ENCODE measurements around the gene ADK. TPM values are rescaled to one million over a fixed set of nuclear protein-coding genes. Genes with fewer than 3 reads are reported as not detected.

The ADK gene
- polyA plus RNA-seq, 1 donor (not counting 4 experiments of a cell fraction or from before 2014, with no cell fraction given), result 139 TPM

- Histone ChIP-seq H3K9me3 (ENCODE audit: control insufficient read depth, low read depth, low read length) (no peaks in the 10 kb centered on the region), H3K4me3 (ENCODE audit: control insufficient read depth in 2 of 3, extremely low read depth in 1 of 3, insufficient read depth in 2 of 3, low read depth in 1 of 3, low read length in 3 of 3) (no peak overlapping the region), H3K27ac (ENCODE audit: control insufficient read depth, insufficient read depth, low read length) (no peak overlapping the region), H3K9ac (ENCODE audit: control insufficient read depth, extremely low read depth, insufficient read depth, low read length) (no peak overlapping the region), H3K79me2 (ENCODE audit: control insufficient read depth, insufficient read depth, low read length) (no peaks in the 10 kb centered on the region), H3K9me1 (ENCODE audit: control insufficient read depth, extremely low read depth, insufficient read depth, low read length) (no peaks in the 10 kb centered on the region), H2AFZ (ENCODE audit: control insufficient read depth, low read length) (no peak overlapping the region), H3K4me1 (ENCODE audit: control insufficient read depth, extremely low read depth, insufficient read depth, low read length) (no peaks in the 10 kb centered on the region), H4K20me1 (ENCODE audit: control insufficient read depth, extremely low read depth, insufficient read depth, low read length) (no peaks in the 10 kb centered on the region), H3K4me2 (ENCODE audit: control insufficient read depth, extremely low read depth, insufficient read depth, low read depth, low read length) (no peak overlapping the region), H3K27me3 (ENCODE audit: control insufficient read depth, extremely low read depth, insufficient read depth, low read length) (no peaks in the 10 kb centered on the region), H3K36me3 (ENCODE audit: control insufficient read depth in 2 of 2, extremely low read depth in 1 of 2, insufficient read depth in 2 of 2, low read length in 2 of 2) (peaks cover 0 to 3% of the 10 kb centered on the region in 2 experiments)
- TF ChIP-seq EZH2 (IDR thresholded peaks at IDR 0.05; ENCODE audit: low read length) (no peak), CTCF (optimal IDR thresholded peaks at IDR 0.05 in 1 of 3, IDR thresholded peaks at IDR 0.05 in 1 of 3, conservative IDR thresholded peaks at IDR 0.05 in 1 of 3; ENCODE audit: extremely low read depth in 1 of 3, insufficient read depth in 2 of 3, low read length in 3 of 3) (no peak)
- DNase-seq (ENCODE audit: low read depth, low spot score) (no peak), FAIRE-seq (no peak)
- dilution Hi-C loops (cut with MboI; ENCODE audit: extremely low pct_ligation_motif_present, low sequenced_read_pairs), result no loop called here
Observed at GRCh38 chr10:74424565-74424964, 273.5 kb downstream of the ADK start.

GRCh38 chr10:74425456-74426001, 274.5 kb downstream of the ADK start:
- Histone ChIP-seq H3K4me1 (ENCODE audit: control insufficient read depth, extremely low read depth, insufficient read depth, low read length) (no peaks in the 10 kb centered on the region), H3K27ac (ENCODE audit: control insufficient read depth, insufficient read depth, low read length) (no peak overlapping the region), H3K27me3 (ENCODE audit: control insufficient read depth, extremely low read depth, insufficient read depth, low read length) (no peaks in the 10 kb centered on the region), H3K36me3 (ENCODE audit: control insufficient read depth in 2 of 2, extremely low read depth in 1 of 2, insufficient read depth in 2 of 2, low read length in 2 of 2) (peaks cover 0 to 3% of the 10 kb centered on the region in 2 experiments), H3K79me2 (ENCODE audit: control insufficient read depth, insufficient read depth, low read length) (no peaks in the 10 kb centered on the region), H3K9me3 (ENCODE audit: control insufficient read depth, low read depth, low read length) (no peaks in the 10 kb centered on the region), H3K4me2 (ENCODE audit: control insufficient read depth, extremely low read depth, insufficient read depth, low read depth, low read length) (no peak overlapping the region), H3K9me1 (ENCODE audit: control insufficient read depth, extremely low read depth, insufficient read depth, low read length) (no peaks in the 10 kb centered on the region), H3K4me3 (ENCODE audit: control insufficient read depth in 2 of 3, extremely low read depth in 1 of 3, insufficient read depth in 2 of 3, low read depth in 1 of 3, low read length in 3 of 3) (no peak overlapping the region), H3K9ac (ENCODE audit: control insufficient read depth, extremely low read depth, insufficient read depth, low read length) (no peak overlapping the region), H4K20me1 (ENCODE audit: control insufficient read depth, extremely low read depth, insufficient read depth, low read length) (no peaks in the 10 kb centered on the region), H2AFZ (ENCODE audit: control insufficient read depth, low read length) (no peak overlapping the region)
- dilution Hi-C loops (cut with MboI; ENCODE audit: extremely low pct_ligation_motif_present, low sequenced_read_pairs), result no loop called here
- TF ChIP-seq CTCF (optimal IDR thresholded peaks at IDR 0.05 in 1 of 3, IDR thresholded peaks at IDR 0.05 in 1 of 3, conservative IDR thresholded peaks at IDR 0.05 in 1 of 3; ENCODE audit: extremely low read depth in 1 of 3, insufficient read depth in 2 of 3, low read length in 3 of 3) (no peak), EZH2 (IDR thresholded peaks at IDR 0.05; ENCODE audit: low read length) (no peak)
- DNase-seq (ENCODE audit: low read depth, low spot score) (no peak), FAIRE-seq (no peak)
